Right lobe of liver (tissue), 6 donors: Measurements from ENCODE around the gene MARCHF10. TPM values are rescaled to one million over a fixed set of nuclear protein-coding genes. Genes with fewer than 3 reads are reported as not detected.
"Not testable (repeated sequence)": the region's sequence is repeated elsewhere in the genome, so short reads cannot be mapped to it uniquely, and the experiment has no call there.

Experiments used
- ATAC-seq, 4 donors: fragments of 200-7000 bp; cut with Tn5 transposase; one replicate each; pipeline ENCODE4 v1.9.1; 2020; ENCODE audit warnings: mild to moderate bottlenecking in 4 of 4, moderate library complexity in 4 of 4
- DNase-seq, 3 donors: peaks; one replicate each; pipeline ENCODE4 v3.0.0-alpha.2; 2020
- H3K27ac ChIP-seq, 3 donors: fragments of 200-600 bp; one replicate each; pipeline ENCODE4 v1.8.0; 2022
- H3K27me3 ChIP-seq, 2 donors: fragments of 200-600 bp; one replicate each; pipeline ENCODE4 v1.8.0; 2022
- H3K36me3 ChIP-seq, 4 donors: fragments of 200-600 bp; sonication (generic) in 1 of 4; one replicate each; pipeline versions ENCODE4 v1.5.1 to v1.8.0; 2017 to 2022; ENCODE audit warnings: control low read depth in 1 of 4
- H3K4me1 ChIP-seq, 4 donors: fragments of 200-600 bp; sonication (generic) in 1 of 4; one replicate each; pipeline versions ENCODE4 v1.5.1 to v1.8.0; 2017 to 2022; ENCODE audit warnings: control low read depth in 1 of 4
- H3K4me3 ChIP-seq, 3 donors: fragments of 200-600 bp; one replicate each; pipeline ENCODE4 v1.8.0; 2022
- H3K9me3 ChIP-seq, 4 donors: fragments of 200-600 bp; sonication (generic) in 1 of 4; one replicate each; pipeline versions ENCODE4 v1.5.1 to v1.8.0; 2017 to 2022; ENCODE audit warnings: control low read depth in 1 of 4
- POLR2A ChIP-seq: fragments of 450-650 bp; IDR thresholded peaks from one replicate; pipeline ENCODE4 v1.6.1; 2017; ENCODE audit warnings: antibody characterized with exemption, mild to moderate bottlenecking
- WGBS: methylation state at CpG from one replicate; pipeline ENCODE4 v1.1.6; 2018; ENCODE audit warnings: low coverage, low lambda C conversion rate; ENCODE audit not compliant: insufficient coverage; ENCODE audit errors: missing lambda C conversion rate; 5-methylcytosine and 5-hydroxymethylcytosine counted together
- intact Hi-C, 2 donors: fragments of 100-400 bp; cut with DNase I; formaldehyde crosslinking; loops; one replicate each; pipeline versions ENCODE4 v1.11.2 to v1.14.1; 2022
- total RNA-seq, 6 experiments: library from RNA; depleted of rRNA in 2 of 6; stranded (reverse); fragments of >200 nt in 2 of 6; fragmentation: NEBNext Ultra II Directional in 3 of 6; extraction: Animal tissue kit (Norgen Biotek cat#: 25700) in 3 of 6; gene quantifications; one replicate each; pipeline versions ENCODE4 v1.1.0 to v1.2.4, GENCODE V29; 2016 to 2023
- TF ChIP-seq, protein P1 (sequence below), 4 donors: fragments of 200-600 bp in 3 of 4; fragments of 450-650 bp in 1 of 4; IDR thresholded peaks; one replicate each; pipeline versions ENCODE4 v1.5.1 to v1.8.0; 2016 to 2022; ENCODE audit warnings: antibody characterized with exemption in 4 of 4, mild to moderate bottlenecking in 2 of 4
- donor health status: DM: no; HTN: yes; CAD: no.
- donor health status: DM: no; HTN: no; CAD: no.
- donor health status: DM: no; HTN: no; CAD: no.
- donor health status: DM: no; HTN: yes; CAD: no.
- donor health status: DM: no; HTN: yes; CAD: no.

MARCHF10 gene
- total RNA-seq, 6 experiments from 2014 or later = not detected

GRCh38 chr17:62701706-62702085 lies 106.4 kb downstream of the MARCHF10 start:
- intact Hi-C loops = no loop called here
- ATAC-seq (no peak), DNase-seq (no peak)
- TF ChIP-seq, protein P1, sequence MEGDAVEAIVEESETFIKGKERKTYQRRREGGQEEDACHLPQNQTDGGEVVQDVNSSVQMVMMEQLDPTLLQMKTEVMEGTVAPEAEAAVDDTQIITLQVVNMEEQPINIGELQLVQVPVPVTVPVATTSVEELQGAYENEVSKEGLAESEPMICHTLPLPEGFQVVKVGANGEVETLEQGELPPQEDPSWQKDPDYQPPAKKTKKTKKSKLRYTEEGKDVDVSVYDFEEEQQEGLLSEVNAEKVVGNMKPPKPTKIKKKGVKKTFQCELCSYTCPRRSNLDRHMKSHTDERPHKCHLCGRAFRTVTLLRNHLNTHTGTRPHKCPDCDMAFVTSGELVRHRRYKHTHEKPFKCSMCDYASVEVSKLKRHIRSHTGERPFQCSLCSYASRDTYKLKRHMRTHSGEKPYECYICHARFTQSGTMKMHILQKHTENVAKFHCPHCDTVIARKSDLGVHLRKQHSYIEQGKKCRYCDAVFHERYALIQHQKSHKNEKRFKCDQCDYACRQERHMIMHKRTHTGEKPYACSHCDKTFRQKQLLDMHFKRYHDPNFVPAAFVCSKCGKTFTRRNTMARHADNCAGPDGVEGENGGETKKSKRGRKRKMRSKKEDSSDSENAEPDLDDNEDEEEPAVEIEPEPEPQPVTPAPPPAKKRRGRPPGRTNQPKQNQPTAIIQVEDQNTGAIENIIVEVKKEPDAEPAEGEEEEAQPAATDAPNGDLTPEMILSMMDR (IDR thresholded peaks at IDR 0.05) = no peak
- TF ChIP-seq POLR2A = no peak
- WGBS = 40% methylated on average over 2 of the region's 8 CpGs
- no peaks in the 10 kb centered on the region for H3K9me3 ChIP-seq
- no peak overlapping the region for H3K4me3 ChIP-seq
- peaks cover 0 to 7% (median 0%) of the 10 kb centered on the region in 4 donors for H3K4me1 ChIP-seq
- H3K27me3 ChIP-seq = no peaks in the 10 kb centered on the region
- H3K27ac ChIP-seq = no peak overlapping the region
- no peaks in the 10 kb centered on the region for H3K36me3 ChIP-seq

DNA sequence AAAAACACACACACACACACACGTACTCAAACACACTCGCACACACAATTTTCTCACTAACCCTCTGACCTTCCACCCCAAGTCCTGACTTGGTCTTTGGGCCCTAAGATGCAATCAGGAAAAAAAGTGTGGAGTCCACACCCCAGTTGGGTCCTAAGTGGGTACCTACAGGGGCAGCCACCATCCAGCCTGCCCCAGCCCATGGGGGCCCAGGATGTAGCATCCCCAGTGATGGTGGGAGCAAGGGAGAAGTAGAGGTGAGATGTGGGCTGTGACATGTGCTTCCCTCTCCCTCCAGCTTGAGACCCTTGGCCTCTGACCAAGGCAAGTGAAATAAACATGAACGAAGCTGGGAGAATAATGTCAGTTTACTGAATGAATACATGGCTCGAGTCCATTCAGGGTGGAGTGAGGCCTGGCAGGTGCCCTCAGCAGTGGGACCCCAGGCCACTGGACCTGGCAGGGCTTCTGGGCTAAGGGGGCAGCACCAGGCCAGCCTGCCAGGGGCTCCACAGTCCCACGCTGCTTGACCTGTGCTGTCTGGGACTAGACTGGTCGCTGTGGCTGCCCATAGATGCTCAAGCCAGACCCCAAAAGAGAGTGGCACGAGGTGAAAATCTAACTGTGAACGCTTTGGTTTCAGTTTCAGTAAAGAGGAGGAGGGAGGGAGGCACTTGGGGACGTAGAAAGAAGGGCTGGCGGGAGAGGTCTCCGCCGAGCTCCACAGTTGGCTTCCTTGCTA lies 107.0 kb downstream of the MARCHF10 start:
- intact Hi-C loops = no loop called here
- H3K4me3 ChIP-seq = no peak overlapping the region
- H3K9me3 ChIP-seq = no peaks in the 10 kb centered on the region
- H3K36me3 ChIP-seq = no peaks in the 10 kb centered on the region
- no peak for ATAC-seq
- no peak for DNase-seq
- no peak overlapping the region for H3K27ac ChIP-seq
- no peak for TF ChIP-seq POLR2A
- TF ChIP-seq, protein P1 (IDR thresholded peaks at IDR 0.05) = no peak
- peaks cover 0 to 7% (median 0%) of the 10 kb centered on the region in 4 donors for H3K4me1 ChIP-seq
- WGBS = 52% methylated on average over 12 of the region's 12 CpGs
- H3K27me3 ChIP-seq = no peaks in the 10 kb centered on the region

DNA sequence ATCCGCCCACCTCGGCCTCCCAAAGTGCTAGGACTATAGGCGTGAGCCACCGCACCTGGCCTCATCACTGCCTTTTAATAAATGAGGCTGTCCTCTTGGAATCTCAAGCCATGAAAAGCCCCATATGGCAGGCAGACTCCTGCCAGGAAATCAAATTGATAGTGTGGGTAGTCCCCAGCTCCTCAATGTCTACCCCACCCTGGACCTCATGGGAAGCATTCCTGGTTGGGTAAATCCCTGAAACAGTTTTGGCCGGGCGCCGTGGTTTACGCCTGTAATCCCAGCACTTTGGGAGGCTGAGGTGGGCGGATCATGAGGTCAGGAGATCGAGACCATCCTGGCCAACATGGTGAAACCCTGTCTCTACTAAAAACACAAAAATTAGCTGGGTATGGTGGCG lies 109.7 kb downstream of the MARCHF10 start:
- H3K27ac ChIP-seq, DNase-seq, H3K4me3 ChIP-seq, H3K36me3 ChIP-seq, ATAC-seq, intact Hi-C loops, H3K27me3 ChIP-seq, H3K4me1 ChIP-seq, H3K9me3 ChIP-seq: not testable (repeated sequence)
- 70% methylated on average over 7 of the region's 11 CpGs for WGBS

DNA sequence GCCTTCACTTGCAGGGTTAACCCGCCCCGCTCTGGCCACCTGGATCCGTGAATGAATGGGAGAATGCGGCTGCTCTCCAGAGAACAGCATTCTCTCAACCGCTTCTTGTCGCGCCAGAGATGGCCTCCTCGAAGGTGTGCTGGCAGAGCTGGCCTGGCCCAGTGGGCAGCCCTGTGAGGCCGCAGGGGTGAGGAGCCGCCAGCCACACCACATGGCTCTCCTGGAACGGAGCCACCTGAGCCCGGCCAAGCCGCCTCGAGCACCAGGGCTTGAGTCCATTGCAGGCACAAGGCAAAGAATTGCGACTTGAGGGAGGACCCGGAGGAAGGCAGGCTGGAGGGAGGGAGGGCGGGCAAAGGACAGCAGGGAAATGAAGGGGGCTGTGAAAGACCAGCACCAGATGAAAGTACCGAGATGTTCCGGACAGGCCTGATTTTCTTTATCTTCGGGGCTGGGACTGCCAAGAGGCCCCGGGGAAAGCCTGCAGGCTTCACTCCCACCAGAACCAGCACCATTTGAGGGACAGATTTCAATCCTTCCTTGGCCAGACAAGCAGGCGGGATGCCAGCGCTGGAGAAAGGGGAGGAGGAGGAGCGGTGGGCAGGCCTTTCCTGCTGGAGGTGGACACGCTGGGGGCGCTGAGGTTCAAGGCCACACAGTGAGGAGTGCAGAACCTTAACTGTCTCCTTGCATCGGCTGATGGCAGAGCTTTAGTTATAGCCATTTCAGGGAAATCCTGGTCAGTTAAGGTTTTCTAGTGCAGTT lies 111.2 kb downstream of the MARCHF10 start:
- no peaks in the 10 kb centered on the region for H3K27me3 ChIP-seq
- H3K36me3 ChIP-seq = no peaks in the 10 kb centered on the region
- no peak for TF ChIP-seq POLR2A
- TF ChIP-seq, protein P1 (IDR thresholded peaks at IDR 0.05) = no peak
- no peak for ATAC-seq
- no peak overlapping the region for H3K4me3 ChIP-seq
- H3K27ac ChIP-seq = no peak overlapping the region
- H3K4me1 ChIP-seq = no peaks in the 10 kb centered on the region
- WGBS = 68% methylated on average over 6 of the region's 27 CpGs
- H3K9me3 ChIP-seq = no peaks in the 10 kb centered on the region
- intact Hi-C loops = no loop called here
- no peak for DNase-seq

DNA sequence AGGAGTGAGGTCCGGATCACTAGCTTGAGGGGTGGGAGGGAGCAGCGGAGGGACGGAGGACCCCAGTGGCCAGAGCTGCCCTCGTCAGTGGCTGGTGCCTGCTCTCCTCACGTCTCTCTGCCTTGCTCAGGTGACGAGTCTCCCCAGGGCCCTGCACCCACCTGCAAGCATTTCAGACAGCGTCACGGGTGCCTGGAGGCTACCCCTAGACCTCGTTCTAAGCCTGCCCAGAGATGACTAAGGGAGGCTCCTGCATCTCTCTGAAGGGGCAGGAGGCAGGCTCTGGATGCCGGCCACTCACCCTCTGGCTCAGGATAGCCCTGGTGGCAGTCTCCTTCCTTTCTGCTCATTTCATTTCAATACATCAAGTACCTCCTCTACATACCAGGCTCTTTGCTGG lies 111.9 kb downstream of the MARCHF10 start:
- Histone ChIP-seq H3K9me3 (no peaks in the 10 kb centered on the region), H3K27ac (no peak overlapping the region), H3K36me3 (no peaks in the 10 kb centered on the region), H3K27me3 (no peaks in the 10 kb centered on the region), H3K4me1 (no peaks in the 10 kb centered on the region), H3K4me3 (no peak overlapping the region)
- intact Hi-C loops = no loop called here
- WGBS = no CpG with 5 or more reads among the region's 10 CpGs
- ATAC-seq (no peak), DNase-seq (no peak)
- no peak for TF ChIP-seq POLR2A
- TF ChIP-seq, protein P1 (IDR thresholded peaks at IDR 0.05) = no peak

GRCh38 chr17:62695093-62695738 lies 112.9 kb downstream of the MARCHF10 start:
- intact Hi-C loops, DNase-seq, H3K4me1 ChIP-seq, H3K27me3 ChIP-seq, H3K4me3 ChIP-seq, H3K9me3 ChIP-seq, H3K36me3 ChIP-seq: not testable (repeated sequence)
- peak in 1 of 4 donors; percentile 14 for ATAC-seq
- WGBS = 71% methylated on average over 2 of the region's 5 CpGs
- peak overlapping the region in 1 of 3 donors; percentile 22 for H3K27ac ChIP-seq
